RCC 7860 (cell line): Measurements from ENCODE around the gene PRPSAP1.
"Not testable (repeated sequence)": the region's sequence is repeated elsewhere in the genome, so short reads cannot be mapped to it uniquely, and the experiment has no call there.

ENCODE experiments used
- DNase-seq: peaks from one replicate; pipeline ENCODE4 v3.0.0-alpha.2; 2015; ENCODE audit warnings: low spot score
- FAIRE-seq: peaks from 2 replicates; lab custom pipeline; 2012; peaks lifted over from hg19 to GRCh38; lab: Jason Lieb, UNC

Gene PRPSAP1

DNA sequence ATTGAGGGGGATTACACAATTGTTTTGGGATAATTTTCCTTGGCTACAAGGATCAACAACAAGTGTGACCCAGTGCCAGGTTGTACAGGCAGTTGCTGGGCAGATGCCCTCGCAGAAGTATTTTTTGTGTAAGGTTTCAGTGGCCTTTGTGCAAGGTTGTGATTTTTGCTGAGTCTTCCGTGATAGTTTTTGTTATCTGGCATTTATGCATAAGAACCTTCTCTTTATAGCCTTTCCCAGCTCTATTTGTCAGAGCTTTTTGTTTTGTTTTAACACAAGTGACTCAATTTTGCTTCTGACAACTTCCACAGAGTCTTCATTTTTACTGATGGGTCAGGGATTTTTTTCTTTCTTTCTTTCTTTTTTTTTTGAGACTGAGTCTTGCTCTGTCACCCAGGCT, 6.7 kb upstream of the PRPSAP1 start:
- no peak for FAIRE-seq
- no peak for DNase-seq

GRCh38 chr17:76359776-76360175, 6.1 kb upstream of the PRPSAP1 start:
- not testable (repeated sequence) for DNase-seq, FAIRE-seq

GRCh38 chr17:76359375-76359774, 5.7 kb upstream of the PRPSAP1 start:
- DNase-seq = no peak
- no peak for FAIRE-seq

DNA sequence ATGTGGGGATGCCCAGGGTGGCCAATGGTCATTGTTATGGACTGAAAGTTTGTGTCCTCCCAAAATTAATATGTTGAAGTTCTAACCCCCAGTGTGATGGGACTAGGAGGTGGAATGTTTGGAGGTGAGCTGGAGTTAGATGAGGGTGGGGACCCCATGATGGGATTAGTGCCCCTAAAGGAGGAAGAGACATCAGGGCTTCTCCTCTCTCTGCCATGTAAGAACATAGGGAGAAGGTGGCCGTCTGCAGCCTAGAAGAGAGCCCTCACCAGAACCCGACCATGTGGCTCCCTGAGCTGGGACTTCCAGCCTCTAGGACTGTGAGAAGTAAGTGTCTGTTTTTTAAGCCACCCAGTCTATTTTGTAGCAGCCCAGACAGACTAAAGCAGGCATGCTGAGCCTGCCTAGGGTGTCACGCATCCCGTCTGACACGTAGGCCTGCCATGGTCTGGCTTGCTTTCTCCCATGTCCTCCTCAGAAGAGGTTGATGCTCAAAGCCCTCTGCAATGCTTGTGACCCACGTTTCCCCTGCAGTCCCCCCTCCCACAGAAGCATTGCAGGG, 4.0 kb upstream of the PRPSAP1 start:
- FAIRE-seq = no peak

GRCh38 chr17:76356803-76357456, 3.2 kb upstream of the PRPSAP1 start:
- FAIRE-seq = no peak

More for the DNA sequence above, 4.0 kb upstream of the PRPSAP1 start:
- no peak for DNase-seq

DNA sequence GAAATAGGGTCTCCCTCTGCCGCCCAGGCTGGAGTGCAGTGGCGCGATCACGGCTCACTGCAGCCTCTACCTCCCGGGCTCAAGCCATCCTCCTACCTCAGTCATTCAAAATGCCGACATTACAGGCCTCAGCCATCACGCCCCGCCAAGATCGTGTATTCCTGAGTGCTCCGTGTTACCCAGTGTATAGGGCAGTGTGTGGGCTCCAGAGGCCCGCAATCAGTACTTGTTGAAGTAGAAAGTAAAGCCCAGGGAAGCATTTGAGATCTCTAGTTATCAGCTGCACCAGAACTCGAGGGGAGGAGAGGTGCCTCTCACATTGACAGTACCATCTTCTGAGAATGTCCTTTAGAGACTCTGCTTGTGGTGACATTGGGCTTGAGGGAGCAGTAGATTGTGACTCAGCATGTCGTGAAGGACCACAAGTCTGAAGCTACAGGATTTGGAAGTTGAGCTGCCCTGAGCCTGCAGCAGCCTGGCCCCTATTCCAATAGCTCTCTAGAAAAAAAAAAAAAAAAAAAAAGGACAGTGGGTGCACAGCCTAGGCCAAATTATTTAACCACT, 1.1 kb upstream of the PRPSAP1 start:
- FAIRE-seq (no peak), DNase-seq (peak; percentile 53)

More at GRCh38 chr17:76356803-76357456, 3.2 kb upstream of the PRPSAP1 start:
- DNase-seq = no peak

DNA sequence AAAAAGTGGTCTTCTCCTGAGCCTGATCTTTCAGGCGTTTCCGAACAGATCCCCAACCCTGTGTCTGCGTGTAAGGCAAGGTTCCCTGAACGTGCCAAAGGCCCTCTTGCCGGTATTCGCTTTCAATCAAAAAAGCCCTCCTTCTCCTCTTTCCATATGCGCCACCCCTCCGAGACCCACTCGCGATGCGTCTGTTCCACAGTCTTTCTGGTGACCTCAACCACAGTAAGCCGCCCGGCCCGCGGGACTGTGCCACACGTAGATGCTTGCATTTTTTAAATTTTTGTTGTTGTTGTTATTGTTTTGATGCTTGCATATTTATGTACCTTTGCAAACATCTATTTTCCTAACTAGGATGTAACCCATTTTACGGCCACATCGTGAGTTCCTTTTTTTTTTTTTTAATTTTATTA, 607 bp upstream of the PRPSAP1 start:
- no peak for DNase-seq
- FAIRE-seq = no peak

DNA sequence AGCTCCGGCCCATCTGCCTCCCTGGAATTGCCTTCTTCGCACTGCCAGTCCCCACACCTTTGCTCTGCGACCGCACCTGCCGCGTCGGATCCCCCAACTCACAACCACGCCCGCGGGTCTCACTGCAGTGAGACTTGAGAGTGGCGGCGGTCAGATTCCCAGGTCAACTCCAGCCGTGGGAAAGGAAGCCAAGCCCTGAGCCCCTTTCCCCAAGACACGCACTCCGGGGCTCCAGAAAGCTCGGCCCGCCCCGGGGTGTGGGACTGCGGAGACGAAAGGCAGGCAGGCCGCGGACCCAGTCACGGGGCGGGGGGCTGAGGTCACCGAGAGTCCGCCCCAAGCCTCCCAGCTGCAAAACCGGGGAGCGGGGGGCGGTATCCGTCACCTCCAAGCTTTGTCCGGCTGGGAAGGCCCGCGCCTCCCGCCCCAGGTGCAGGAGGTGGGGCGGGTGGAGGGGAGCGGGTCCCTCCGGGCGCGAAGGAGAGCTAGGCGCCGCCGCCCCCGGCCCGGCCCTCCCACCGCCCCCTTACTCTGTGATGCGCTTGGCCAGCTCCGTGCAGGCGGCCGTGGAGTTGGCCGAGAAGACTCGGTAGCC, 615 bp downstream of the PRPSAP1 start:
- DNase-seq (no peak), FAIRE-seq (no peak)

GRCh38 chr17:76351526-76352071, 2.1 kb downstream of the PRPSAP1 start:
- DNase-seq (no peak), FAIRE-seq (no peak)

DNA sequence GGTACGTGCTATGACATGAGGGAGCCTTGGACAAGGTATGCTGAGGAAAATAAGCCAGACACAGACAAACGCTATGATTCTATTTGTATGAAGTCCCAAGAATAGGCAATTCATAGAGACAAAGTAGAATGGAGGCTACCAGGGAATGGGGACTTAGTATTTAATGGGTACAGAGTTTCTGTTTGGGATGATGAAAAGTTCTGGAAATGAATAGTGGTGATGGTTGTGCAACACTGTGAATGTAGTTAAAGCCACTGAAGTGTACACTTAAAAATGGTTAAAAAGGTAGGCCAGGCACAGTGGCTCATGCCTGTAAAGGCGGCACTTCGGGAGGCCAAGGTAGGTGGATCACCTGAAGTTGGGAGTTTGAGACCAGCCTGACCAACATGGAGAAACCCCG, 3.3 kb downstream of the PRPSAP1 start:
- FAIRE-seq = no peak
- DNase-seq = no peak

DNA sequence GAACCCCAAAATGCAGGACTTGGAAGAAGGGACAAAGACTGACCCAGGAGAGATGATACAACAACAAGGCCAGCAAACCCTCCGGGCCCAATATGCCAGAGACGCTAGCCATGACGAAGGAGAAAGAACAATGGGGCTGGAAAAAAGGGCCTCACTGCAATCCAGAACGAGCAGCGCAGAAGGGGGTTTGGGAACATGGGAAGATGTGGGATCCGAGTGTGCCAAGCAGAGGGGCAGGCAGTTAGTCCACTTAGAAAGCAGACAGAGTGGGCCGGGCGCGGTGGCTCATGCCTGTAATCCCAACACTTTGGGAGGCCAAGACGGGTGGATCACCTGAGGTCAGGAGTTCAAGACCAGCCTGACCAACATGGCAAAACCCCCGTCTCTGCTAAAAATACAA, 6.8 kb downstream of the PRPSAP1 start:
- DNase-seq, FAIRE-seq: not testable (repeated sequence)

- FAIRE-seq = no peak
Observed at GRCh38 chr17:76345377-76345974, 8.2 kb downstream of the PRPSAP1 start.

DNA sequence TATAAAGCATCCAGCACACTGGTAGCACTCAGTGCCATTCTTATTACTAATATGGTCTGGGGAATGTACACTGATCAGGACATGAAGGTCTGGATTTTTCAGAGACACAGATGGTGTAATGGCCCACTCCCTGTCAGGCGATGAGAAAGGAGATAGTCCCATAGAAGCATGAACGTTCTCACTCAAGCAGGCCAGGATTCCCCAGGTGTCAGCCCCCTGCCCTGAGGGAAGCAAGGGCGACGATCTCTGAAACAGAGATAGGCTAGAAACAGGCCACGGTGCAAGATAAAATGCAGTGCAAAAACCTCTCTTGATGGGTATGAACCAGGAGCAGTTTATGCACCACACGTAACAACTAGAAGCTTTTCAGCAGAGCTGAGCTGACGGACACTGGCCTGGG, 10.6 kb downstream of the PRPSAP1 start:
- FAIRE-seq (no peak), DNase-seq (no peak)

More at GRCh38 chr17:76345377-76345974, 8.2 kb downstream of the PRPSAP1 start:
- DNase-seq = no peak

DNA sequence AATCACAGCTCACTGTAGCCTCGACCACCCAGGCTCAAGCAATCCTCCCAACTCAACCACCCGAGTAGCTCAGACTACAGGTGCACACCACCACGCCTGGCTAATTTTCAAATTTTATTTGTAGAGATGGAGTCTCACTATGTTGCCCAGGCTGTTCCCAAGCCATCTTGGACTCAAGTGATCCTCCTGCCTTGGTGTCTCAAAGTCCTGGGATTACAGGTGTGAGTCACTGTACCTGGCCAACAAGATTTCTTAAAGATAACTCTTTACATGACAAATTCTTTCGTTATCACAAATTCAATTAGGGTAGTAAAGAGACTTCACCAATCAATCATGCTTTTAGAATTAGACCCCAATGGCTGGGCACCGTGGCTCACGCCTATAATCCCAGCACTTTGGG, 12.4 kb downstream of the PRPSAP1 start:
- FAIRE-seq (no peak), DNase-seq (no peak)

- DNase-seq = no peak
Observed at GRCh38 chr17:76337413-76337777, 16.3 kb downstream of the PRPSAP1 start.

DNA sequence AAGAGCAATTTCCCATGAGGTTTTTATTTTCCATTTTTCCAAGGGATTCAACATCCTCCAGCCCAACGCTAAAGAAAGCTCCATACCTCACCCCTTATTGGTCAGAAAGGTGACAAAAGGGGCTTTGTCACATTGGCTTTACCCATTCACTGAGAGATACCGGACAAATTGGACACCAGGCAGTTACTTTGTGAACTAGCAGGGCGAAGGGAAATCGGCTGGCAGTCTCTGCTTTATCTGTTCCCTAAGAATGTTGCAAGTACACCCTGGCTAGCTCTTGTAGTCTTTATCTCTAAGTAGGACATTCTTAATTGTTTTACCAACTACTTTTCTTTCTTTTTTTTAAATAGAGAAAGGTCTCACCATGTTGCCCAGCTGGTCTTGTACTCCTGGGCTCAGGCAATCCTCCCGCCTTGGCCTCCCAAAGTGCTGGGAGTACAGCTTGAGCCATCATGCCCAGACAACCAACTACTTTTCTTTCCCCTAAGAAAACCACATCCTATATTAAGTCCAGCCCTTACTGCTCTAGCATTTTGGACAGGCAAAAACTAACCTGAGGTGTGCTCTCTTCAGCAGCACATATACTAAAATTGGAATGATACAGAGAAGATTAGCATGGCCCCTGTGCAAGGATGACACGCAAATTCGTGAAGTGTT, 16.8 kb downstream of the PRPSAP1 start:
- no peak for DNase-seq
- no peak for FAIRE-seq

More at GRCh38 chr17:76337413-76337777, 16.3 kb downstream of the PRPSAP1 start:
- no peak for FAIRE-seq

DNA sequence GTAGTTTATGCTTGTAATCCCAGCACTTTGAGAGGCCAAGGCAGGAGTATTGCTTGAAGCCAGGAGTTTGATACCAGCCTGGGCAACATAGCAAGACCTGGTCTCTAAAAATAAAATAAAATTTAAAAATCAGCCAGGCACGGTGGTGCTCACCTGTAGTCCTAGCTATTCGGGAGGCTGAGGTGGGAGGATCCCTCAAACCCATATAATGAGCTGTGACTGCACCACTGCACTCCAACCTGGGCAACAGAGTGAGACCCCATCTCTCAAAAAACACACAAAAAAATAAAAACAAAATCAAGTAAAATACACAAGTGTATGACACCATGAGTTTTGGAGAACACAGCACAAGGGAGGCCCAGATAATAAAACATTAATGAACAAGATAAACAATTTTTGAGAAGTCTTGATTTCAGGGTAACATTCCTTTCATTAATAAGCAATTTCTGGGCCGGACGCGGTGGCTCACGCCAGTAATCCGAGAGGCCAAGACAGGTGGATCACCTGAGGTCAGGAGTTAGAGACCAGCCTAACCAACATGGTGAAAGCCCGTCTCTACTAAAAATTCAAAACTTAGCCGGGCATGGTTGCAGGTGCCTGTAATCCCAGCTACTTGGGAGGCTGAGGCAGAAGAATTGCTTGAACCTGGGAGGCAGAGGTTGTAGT, 17.9 kb downstream of the PRPSAP1 start:
- no peak for DNase-seq
- no peak for FAIRE-seq

DNA sequence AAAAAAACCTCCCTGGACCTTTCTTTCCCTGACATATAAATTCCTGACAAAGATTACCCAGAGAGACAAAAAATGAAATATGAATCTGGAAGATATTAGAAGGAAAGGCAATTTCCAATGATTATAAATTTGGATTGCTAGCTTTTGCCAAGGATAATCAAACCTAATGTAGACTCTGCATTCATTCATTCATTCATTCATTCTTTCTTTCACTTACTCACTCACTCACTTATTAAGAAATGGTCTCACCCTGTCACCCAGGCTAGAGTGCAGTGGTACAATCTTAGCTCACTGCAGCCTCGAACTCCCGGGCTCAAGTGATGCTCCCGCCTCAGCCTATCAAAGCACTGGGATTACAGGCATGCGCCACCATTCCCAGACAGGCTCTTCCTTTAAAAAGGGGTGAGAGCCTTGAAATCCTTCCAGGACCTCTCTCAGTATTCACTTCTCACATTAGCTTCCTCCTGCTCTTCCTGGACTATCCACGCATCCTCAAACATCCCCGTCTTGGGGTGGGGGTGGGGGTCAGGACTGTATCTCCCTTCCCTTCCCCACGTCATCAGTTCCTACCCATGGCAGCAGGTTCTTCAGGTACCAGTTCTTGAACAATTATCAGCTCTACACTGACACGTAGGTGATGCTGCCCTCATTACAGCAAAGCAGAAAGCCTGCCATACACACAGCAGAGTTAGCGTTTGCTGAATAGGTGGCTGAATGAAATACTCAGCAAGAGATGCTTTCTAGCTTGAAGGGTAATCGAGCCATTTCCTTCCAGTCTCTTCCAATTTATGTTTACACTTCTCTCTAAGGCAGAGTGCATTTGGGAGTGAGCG, 19.8 kb downstream of the PRPSAP1 start:
- no peak for DNase-seq
- FAIRE-seq = no peak

- FAIRE-seq = no peak
- DNase-seq = no peak
Observed at GRCh38 chr17:76331083-76331482, 22.6 kb downstream of the PRPSAP1 start.
